CD14-positive monocyte (primary cell): Measurements from ENCODE around the gene LRP1B. TPM values are rescaled to one million over a fixed set of nuclear protein-coding genes. Genes with fewer than 3 reads are reported as not detected.

Experiments used
- DNase-seq, 3 donors: peaks; one replicate each; pipeline ENCODE4 v3.0.0-alpha.2; 2011 to 2022
- H2AFZ ChIP-seq: 2 replicates; pipeline ENCODE4 v1.6.0; 2012; ENCODE audit warnings: mild to moderate bottlenecking, low read depth, low read length, inconsistent platforms; ENCODE audit not compliant: insufficient read depth, poor library complexity, severe bottlenecking
- H3K27ac ChIP-seq, 2 donors: 1 replicate in 1 of 2; 2 replicates in 1 of 2; pipeline ENCODE4 v1.5.1; 2012 to 2013; ENCODE audit warnings: low read length in 2 of 2, control low read depth in 1 of 2, inconsistent platforms in 1 of 2, low read depth in 1 of 2, mild to moderate bottlenecking in 1 of 2
- H3K27me3 ChIP-seq, 2 donors: one replicate each; pipeline versions ENCODE4 v1.6.0 to v1.6.1; 2011 to 2013; ENCODE audit warnings: low read length in 2 of 2; ENCODE audit not compliant: control insufficient read depth in 2 of 2, insufficient read depth in 2 of 2
- H3K36me3 ChIP-seq, 2 donors: replicated peaks in 1 of 2; 1 replicate in 1 of 2; 2 replicates in 1 of 2; pipeline versions ENCODE4 v1.5.1 to v1.6.1; 2012 to 2013; ENCODE audit warnings: low read length in 2 of 2, control low read depth in 1 of 2, inconsistent platforms in 1 of 2, mild to moderate bottlenecking in 1 of 2; ENCODE audit not compliant: insufficient read depth in 2 of 2, control insufficient read depth in 1 of 2
- H3K4me1 ChIP-seq, 2 donors: 1 replicate in 1 of 2; 2 replicates in 1 of 2; pipeline versions ENCODE4 v1.5.1 to v1.6.1; 2012 to 2013; ENCODE audit warnings: low read length in 2 of 2, control low read depth in 1 of 2, inconsistent platforms in 1 of 2, mild to moderate bottlenecking in 1 of 2, moderate library complexity in 1 of 2; ENCODE audit not compliant: insufficient read depth in 2 of 2, control insufficient read depth in 1 of 2
- H3K4me2 ChIP-seq: replicated peaks from 2 replicates; pipeline ENCODE3; 2012; ENCODE audit warnings: low read length, moderate library complexity, mild to moderate bottlenecking; ENCODE audit not compliant: poor library complexity, severe bottlenecking; ENCODE audit errors: extremely low read depth
- H3K4me3 ChIP-seq, 3 experiments: fragments of 200-600 bp in 1 of 3; sonication (generic) in 1 of 3; replicated peaks in 1 of 3; 1 replicate in 2 of 3; 2 replicates in 1 of 3; pipeline ENCODE4 v1.5.1; 2011 to 2013; ENCODE audit warnings: low read length in 3 of 3, mild to moderate bottlenecking in 3 of 3, control low read depth in 2 of 3, low read depth in 2 of 3, inconsistent platforms in 1 of 3, moderate library complexity in 1 of 3
- H3K79me2 ChIP-seq: 2 replicates; pipeline ENCODE4 v1.6.0; 2012; ENCODE audit warnings: mild to moderate bottlenecking, control low read depth, inconsistent platforms, low read length, moderate library complexity; ENCODE audit not compliant: insufficient read depth
- H3K9ac ChIP-seq: 2 replicates; pipeline ENCODE4 v1.6.0; 2017; ENCODE audit warnings: low read length, mild to moderate bottlenecking; ENCODE audit not compliant: insufficient read depth, poor library complexity, severe bottlenecking
- H3K9me3 ChIP-seq, 2 donors: replicated peaks in 1 of 2; 1 replicate in 1 of 2; 2 replicates in 1 of 2; pipeline versions ENCODE4 v1.5.1 to v1.6.1; 2012 to 2013; ENCODE audit warnings: low read length in 2 of 2, control low read depth in 1 of 2; ENCODE audit not compliant: control insufficient read depth in 1 of 2, insufficient read depth in 1 of 2
- H4K20me1 ChIP-seq: 2 replicates; pipeline ENCODE4 v1.6.0; 2012; ENCODE audit warnings: mild to moderate bottlenecking, low read length, control low read depth, moderate library complexity; ENCODE audit not compliant: insufficient read depth
- H3K27ac Mint-ChIP-seq, 7 donors: one replicate each; pipeline ENCODE4 v1.8.0; 2020; ENCODE audit warnings: mild to moderate bottlenecking in 7 of 7, mixed read lengths in 7 of 7, moderate library complexity in 6 of 7, inconsistent platforms in 2 of 7
- H3K27me3 Mint-ChIP-seq, 3 donors: one replicate each; pipeline ENCODE4 v1.8.0; 2021 to 2022; ENCODE audit warnings: low read depth in 3 of 3, mild to moderate bottlenecking in 3 of 3, mixed read lengths in 3 of 3, moderate library complexity in 3 of 3, inconsistent platforms in 1 of 3
- H3K36me3 Mint-ChIP-seq, 2 donors: one replicate each; pipeline ENCODE4 v1.8.0; 2020; ENCODE audit warnings: mixed read lengths in 2 of 2, inconsistent platforms in 1 of 2, mild to moderate bottlenecking in 1 of 2
- H3K4me1 Mint-ChIP-seq: one replicate; pipeline ENCODE4 v1.8.0; 2020; ENCODE audit warnings: mild to moderate bottlenecking, mixed read lengths
- H3K4me3 Mint-ChIP-seq, 2 donors: one replicate each; pipeline ENCODE4 v1.8.0; 2020; ENCODE audit warnings: mild to moderate bottlenecking in 2 of 2, mixed read lengths in 2 of 2, moderate library complexity in 1 of 2
- H3K9me3 Mint-ChIP-seq, 7 donors: one replicate each; pipeline ENCODE4 v1.8.0; 2020 to 2022; ENCODE audit warnings: mixed read lengths in 7 of 7, mild to moderate bottlenecking in 6 of 7, moderate library complexity in 6 of 7, inconsistent platforms in 2 of 7
- WGBS: methylation state at CpG from one replicate; pipeline ENCODE4 v1.1.5; 2013; ENCODE audit warnings: missing lambda C conversion rate; ENCODE audit not compliant: insufficient coverage; 5-methylcytosine and 5-hydroxymethylcytosine counted together
- intact Hi-C, 2 donors: fragments of 100-400 bp; cut with micrococcal nuclease; formaldehyde crosslinking; loops; one replicate each; pipeline versions ENCODE4 v1.15.0 to v1.15.1; 2023
- polyA plus RNA-seq, 3 donors: library from polyadenylated mRNA; depleted of rRNA in 1 of 3; unstranded in 2 of 3; stranded (reverse) in 1 of 3; fragments of 300-500 nt in 2 of 3; fragments of >200 nt in 1 of 3; fragmentation: Illumina TruSeq in 2 of 3; gene quantifications; 1 replicate in 2 of 3; 2 replicates in 1 of 3; pipeline ENCODE4 v1.2.3, GENCODE V29; 2012 to 2021
- TF ChIP-seq, protein P1 (sequence below): fragments of 200-600 bp; IDR thresholded peaks from one replicate; pipeline ENCODE4 v1.8.0; 2022; ENCODE audit warnings: antibody characterized with exemption, mild to moderate bottlenecking

Gene LRP1B
- polyA plus RNA-seq, 3 donors = not detected

- H3K36me3 Mint-ChIP-seq = no peaks in the 10 kb centered on the region
- H3K9me3 Mint-ChIP-seq = peaks cover under 1 to 7% (median 2%) of the 10 kb centered on the region in 7 donors
- DNase-seq = no peak
- no peak overlapping the region for H3K4me3 ChIP-seq
- TF ChIP-seq, protein P1, sequence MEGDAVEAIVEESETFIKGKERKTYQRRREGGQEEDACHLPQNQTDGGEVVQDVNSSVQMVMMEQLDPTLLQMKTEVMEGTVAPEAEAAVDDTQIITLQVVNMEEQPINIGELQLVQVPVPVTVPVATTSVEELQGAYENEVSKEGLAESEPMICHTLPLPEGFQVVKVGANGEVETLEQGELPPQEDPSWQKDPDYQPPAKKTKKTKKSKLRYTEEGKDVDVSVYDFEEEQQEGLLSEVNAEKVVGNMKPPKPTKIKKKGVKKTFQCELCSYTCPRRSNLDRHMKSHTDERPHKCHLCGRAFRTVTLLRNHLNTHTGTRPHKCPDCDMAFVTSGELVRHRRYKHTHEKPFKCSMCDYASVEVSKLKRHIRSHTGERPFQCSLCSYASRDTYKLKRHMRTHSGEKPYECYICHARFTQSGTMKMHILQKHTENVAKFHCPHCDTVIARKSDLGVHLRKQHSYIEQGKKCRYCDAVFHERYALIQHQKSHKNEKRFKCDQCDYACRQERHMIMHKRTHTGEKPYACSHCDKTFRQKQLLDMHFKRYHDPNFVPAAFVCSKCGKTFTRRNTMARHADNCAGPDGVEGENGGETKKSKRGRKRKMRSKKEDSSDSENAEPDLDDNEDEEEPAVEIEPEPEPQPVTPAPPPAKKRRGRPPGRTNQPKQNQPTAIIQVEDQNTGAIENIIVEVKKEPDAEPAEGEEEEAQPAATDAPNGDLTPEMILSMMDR = no peak
- peaks cover 0 to 2% (median 0%) of the 10 kb centered on the region in 3 donors for H3K27me3 Mint-ChIP-seq
- no peaks in the 10 kb centered on the region for H3K27me3 ChIP-seq
- intact Hi-C loops = no loop called here
- no peaks in the 10 kb centered on the region for H3K4me1 ChIP-seq
- H3K79me2 ChIP-seq = no peaks in the 10 kb centered on the region
- 60% methylated on average over 1 of the region's 4 CpGs for WGBS
- no peak overlapping the region for H3K4me2 ChIP-seq
- no peak overlapping the region for H3K9ac ChIP-seq
- H3K4me3 Mint-ChIP-seq = no peak overlapping the region
- no peaks in the 10 kb centered on the region for H3K4me1 Mint-ChIP-seq
- H3K36me3 ChIP-seq = no peaks in the 10 kb centered on the region
- H3K9me3 ChIP-seq = no peaks in the 10 kb centered on the region
- no peak overlapping the region for H3K27ac Mint-ChIP-seq
- H2AFZ ChIP-seq = no peak overlapping the region
- no peaks in the 10 kb centered on the region for H4K20me1 ChIP-seq
- H3K27ac ChIP-seq = no peak overlapping the region
Measured at GRCh38 chr2:141599721-141600120, 531.1 kb downstream of the LRP1B start.

DNA sequence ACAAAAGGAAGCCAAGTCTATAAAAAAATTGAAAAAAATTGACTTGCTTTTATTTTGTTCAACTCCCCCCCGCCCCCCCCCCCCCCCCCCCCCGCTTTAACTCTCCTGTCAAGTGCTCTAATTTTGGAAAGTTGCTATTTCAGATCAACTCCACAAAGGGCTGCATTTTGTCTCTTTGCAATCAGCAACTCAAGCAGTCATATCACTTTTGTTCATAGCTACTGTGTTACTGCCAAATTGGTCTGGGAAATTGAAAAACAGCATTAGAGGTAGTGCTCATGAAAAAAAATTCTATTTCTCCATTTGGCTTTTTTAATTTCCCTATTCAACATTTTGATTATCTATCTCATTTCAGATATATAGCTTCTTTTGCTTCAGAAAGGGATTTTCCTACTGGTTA, 531.8 kb downstream of the LRP1B start:
- peaks cover 0 to 2% (median 0%) of the 10 kb centered on the region in 3 donors for H3K27me3 Mint-ChIP-seq
- H3K9me3 ChIP-seq = no peaks in the 10 kb centered on the region
- WGBS = no CpG with 5 or more reads among the region's 2 CpGs
- H3K4me1 Mint-ChIP-seq = no peaks in the 10 kb centered on the region
- no peaks in the 10 kb centered on the region for H3K4me1 ChIP-seq
- H2AFZ ChIP-seq = no peak overlapping the region
- H3K27me3 ChIP-seq = no peaks in the 10 kb centered on the region
- no peak overlapping the region for H3K27ac ChIP-seq
- no peaks in the 10 kb centered on the region for H3K36me3 ChIP-seq
- DNase-seq = no peak
- no peaks in the 10 kb centered on the region for H4K20me1 ChIP-seq
- H3K4me2 ChIP-seq = no peak overlapping the region
- intact Hi-C loops = no loop called here
- H3K27ac Mint-ChIP-seq = no peak overlapping the region
- no peak overlapping the region for H3K4me3 ChIP-seq
- H3K9me3 Mint-ChIP-seq = peaks cover 0 to 5% (median 2%) of the 10 kb centered on the region in 7 donors
- H3K4me3 Mint-ChIP-seq = no peak overlapping the region
- H3K9ac ChIP-seq = no peak overlapping the region
- TF ChIP-seq, protein P1 = no peak
- no peaks in the 10 kb centered on the region for H3K79me2 ChIP-seq
- H3K36me3 Mint-ChIP-seq = no peaks in the 10 kb centered on the region
